A549 (cell line): ENCODE data around the gene RAB26. TPM values are rescaled to one million over a fixed set of nuclear protein-coding genes. Genes with fewer than 3 reads are reported as not detected.

ENCODE experiments used
- ATAC-seq, 2 experiments: fragments of 200-7000 bp in 1 of 2; fragments of >200 bp in 1 of 2; cut with Nextera tagmentation in 1 of 2; cut with Tn5 transposase in 1 of 2; 3 replicates each; pipeline versions ENCODE4 v1.8.0 to v1.9.1; 2018 to 2020; ENCODE audit warnings: mild to moderate bottlenecking in 1 of 2, moderate library complexity in 1 of 2
- CTCF ChIA-PET: fragments of 300-600 bp; sonication (Branson Sonifier 250); formaldehyde crosslinking; extraction: SDS; loops from one replicate; lab custom pipeline; 2021; ENCODE audit warnings: antibody characterized with exemption, inconsistent platforms; lab: Yijun Ruan, JAX
- POLR2A ChIA-PET: fragments of 350-600 bp; formaldehyde crosslinking; extraction: SDS; loops from one replicate; lab custom pipeline; 2021; ENCODE audit warnings: antibody characterized with exemption, inconsistent platforms; lab: Yijun Ruan, JAX
- DNase-seq, 2 experiments: peaks; one replicate each; pipeline versions ENCODE4 v3.0.0 to v3.0.0-alpha.2; 2011 to 2016; ENCODE audit warnings: low read depth in 1 of 2, low spot score in 1 of 2
- FAIRE-seq: peaks from 2 replicates; lab custom pipeline; 2011; peaks lifted over from hg19 to GRCh38; lab: Jason Lieb, UNC
- H3K27ac ChIP-seq, 2 experiments: fragments of >200 bp; sonication (Bioruptor Twin); formaldehyde crosslinking; 3 replicates each; pipeline ENCODE4 v1.5.1; 2016 to 2017
- H3K4me1 ChIP-seq: fragments of >200 bp; sonication (Bioruptor Twin); formaldehyde crosslinking; 3 replicates; pipeline ENCODE4 v1.6.1; 2016
- H3K4me2 ChIP-seq: fragments of >200 bp; sonication (Bioruptor Twin); formaldehyde crosslinking; 3 replicates; pipeline ENCODE4 v1.6.1; 2016
- H3K4me3 ChIP-seq: fragments of >200 bp; sonication (Bioruptor Twin); formaldehyde crosslinking; 3 replicates; pipeline ENCODE4 v1.5.1; 2016
- H3K9me3 ChIP-seq: fragments of >200 bp; sonication (Bioruptor Twin); formaldehyde crosslinking; 3 replicates; pipeline ENCODE4 v1.6.1; 2016
- CEBPB ChIP-seq, 2 experiments: fragments of >200 bp in 1 of 2; sonication (Bioruptor Twin) in 1 of 2; formaldehyde crosslinking in 1 of 2; IDR thresholded peaks; 2 replicates each; pipeline ENCODE4 v1.6.1; 2012 to 2016
- CHD2 ChIP-seq: fragments of 150-350 bp; IDR thresholded peaks from 2 replicates; pipeline ENCODE4 v1.6.1; 2014; ENCODE audit warnings: low read length; ENCODE audit not compliant: partially characterized antibody
- CHD4 ChIP-seq: fragments of 200-600 bp; sonication (generic); IDR thresholded peaks from 2 replicates; pipeline ENCODE4 v1.6.1; 2016; ENCODE audit warnings: antibody characterized with exemption, mild to moderate bottlenecking, borderline replicate concordance
- E2F6 ChIP-seq: IDR thresholded peaks from 2 replicates; pipeline ENCODE4 v1.6.1; 2012; ENCODE audit warnings: low read depth, borderline replicate concordance
- ELK1 ChIP-seq: fragments of 150-350 bp; IDR thresholded peaks from 2 replicates; pipeline ENCODE4 v1.6.1; 2014; ENCODE audit warnings: low read depth, mild to moderate bottlenecking, low read length
- EP300 ChIP-seq, 2 experiments: fragments of >200 bp; sonication (Bioruptor Twin); formaldehyde crosslinking; IDR thresholded peaks; 2 replicates in 1 of 2; 3 replicates in 1 of 2; pipeline ENCODE4 v1.6.1; 2016 to 2017
- FOXS1 ChIP-seq: fragments of 250-450 bp; sonication (Bioruptor Pico); IDR thresholded peaks from 2 replicates; pipeline ENCODE4 v1.5.0; 2020; ENCODE audit warnings: mild to moderate bottlenecking, moderate library complexity
- HES2 ChIP-seq: fragments of >200 bp; sonication (Bioruptor Twin); formaldehyde crosslinking; IDR thresholded peaks from 2 replicates; pipeline ENCODE4 v1.6.1; 2016
- HEYL ChIP-seq: fragments of 250-450 bp; sonication (Bioruptor Pico); IDR thresholded peaks from 2 replicates; pipeline ENCODE4 v1.8.0; 2021; ENCODE audit warnings: mild to moderate bottlenecking, moderate library complexity
- HOXB13 ChIP-seq: fragments of 250-450 bp; sonication (Bioruptor Pico); IDR thresholded peaks from 2 replicates; pipeline ENCODE4 v1.5.0; 2020; ENCODE audit warnings: low read depth, mild to moderate bottlenecking, moderate library complexity
- JUN ChIP-seq, 2 experiments: fragments of >200 bp; sonication (Bioruptor Twin); formaldehyde crosslinking; IDR thresholded peaks; 2 replicates in 1 of 2; 3 replicates in 1 of 2; pipeline ENCODE4 v1.6.1; 2016 to 2017
- NPAS2 ChIP-seq: fragments of 250-450 bp; sonication (Bioruptor Pico); IDR thresholded peaks from 2 replicates; pipeline ENCODE4 v1.8.0; 2022; ENCODE audit warnings: mild to moderate bottlenecking, moderate library complexity, borderline replicate concordance
- PHF8 ChIP-seq: fragments of 200-600 bp; sonication (generic); IDR thresholded peaks from 2 replicates; pipeline ENCODE4 v1.6.1; 2016; ENCODE audit warnings: low read depth, mild to moderate bottlenecking, antibody characterized with exemption, moderate library complexity, borderline replicate concordance
- POLR2A ChIP-seq: IDR thresholded peaks from 2 replicates; pipeline ENCODE4 v1.6.1; 2012; ENCODE audit warnings: mild to moderate bottlenecking, low read length
- RAD21 ChIP-seq, 2 experiments: fragments of >200 bp in 1 of 2; sonication (Bioruptor Twin) in 1 of 2; formaldehyde crosslinking in 1 of 2; IDR thresholded peaks in 1 of 2; conservative IDR thresholded peaks in 1 of 2; 2 replicates in 1 of 2; 3 replicates in 1 of 2; pipeline ENCODE4 v1.6.1; 2012 to 2018; ENCODE audit warnings: inconsistent platforms in 1 of 2
- RCOR1 ChIP-seq: fragments of 150-350 bp; IDR thresholded peaks from 2 replicates; pipeline ENCODE4 v1.6.1; 2014; ENCODE audit warnings: antibody characterized with exemption, low read length, low read depth
- RFX5 ChIP-seq: fragments of 450-650 bp; IDR thresholded peaks from 2 replicates; pipeline ENCODE4 v1.7.1; 2014; ENCODE audit warnings: antibody characterized with exemption, mild to moderate bottlenecking, moderate library complexity
- RNF2 ChIP-seq: fragments of 200-600 bp; sonication (generic); IDR thresholded peaks from 2 replicates; pipeline ENCODE4 v1.6.1; 2016; ENCODE audit warnings: low read depth, mild to moderate bottlenecking, antibody characterized with exemption, moderate library complexity, borderline replicate concordance
- TFCP2L1 ChIP-seq: fragments of 250-450 bp; sonication (Bioruptor Pico); IDR thresholded peaks from 2 replicates; pipeline ENCODE4 v1.5.0; 2021; ENCODE audit warnings: mild to moderate bottlenecking
- USF2 ChIP-seq: fragments of 450-650 bp; IDR thresholded peaks from 2 replicates; pipeline ENCODE4 v1.6.1; 2014; ENCODE audit warnings: antibody characterized with exemption
- ZC3H11A ChIP-seq: fragments of 450-650 bp; IDR thresholded peaks from 2 replicates; pipeline ENCODE4 v1.6.1; 2014; ENCODE audit warnings: antibody characterized with exemption, mild to moderate bottlenecking
- ZFP36 ChIP-seq: fragments of 450-650 bp; IDR thresholded peaks from 2 replicates; pipeline ENCODE4 v1.6.1; 2014; ENCODE audit warnings: borderline replicate concordance; ENCODE audit not compliant: partially characterized antibody
- ZSCAN20 ChIP-seq: fragments of 250-450 bp; sonication (Bioruptor Pico); IDR thresholded peaks from 2 replicates; pipeline ENCODE4 v1.8.0; 2022; ENCODE audit warnings: mild to moderate bottlenecking, moderate library complexity
- WGBS: methylation state at CpG from one replicate; pipeline ENCODE4 v1.1.6; 2017; ENCODE audit errors: missing lambda C conversion rate; 5-methylcytosine and 5-hydroxymethylcytosine counted together
- polyA plus RNA-seq, 4 experiments: library from polyadenylated mRNA; depleted of rRNA in 3 of 4; stranded (reverse); fragments of >200 nt; fragmentation: RNase III in 1 of 4; extraction: RNeasy Plus Mini Kit Qiagen cat#74134 plus additional on column Dnase treatment in 1 of 4; gene quantifications; 2 replicates in 3 of 4; 3 replicates in 1 of 4; pipeline ENCODE4 v1.2.3, GENCODE V29; 2011 to 2017

RAB26 gene
- polyA plus RNA-seq, 2 of the 4 experiments (the other 2 are of a cell fraction): 6.7 TPM

GRCh38 chr16:2172688-2173335, 24.4 kb downstream of the RAB26 start:
- H3K4me3 ChIP-seq: no peak overlapping the region
- FAIRE-seq (no peak), DNase-seq (no peak), ATAC-seq (no peak)
- TF ChIP-seq ZFP36 (no peak), HEYL (CRISPR knock-in tag) (no peak), RCOR1 (no peak), RFX5 (no peak), CHD2 (no peak), RNF2 (no peak), FOXS1 (CRISPR knock-in tag) (no peak)
- WGBS: 95% methylated on average over 28 of the region's 29 CpGs
- no peak overlapping the region for H3K4me2 ChIP-seq
- CTCF ChIA-PET: interaction anchor here (0.7 to 2.7 kb wide), 2 partner anchors 22 to 125 kb away, joined by 3 to 11 read pairs; partner anchors contain the start of genes NTHL1 and TSC2
- H3K9me3 ChIP-seq: no peaks in the 10 kb centered on the region
- H3K4me1 ChIP-seq: no peaks in the 10 kb centered on the region
- no peak overlapping the region for H3K27ac ChIP-seq
- POLR2A ChIA-PET: interaction anchor here (2.8 kb wide), 1 partner anchor 17 kb away, joined by 16 read pairs; the partner anchor contains the start of gene TRAF7

- H3K4me3 ChIP-seq: no peak overlapping the region
- H3K9me3 ChIP-seq: no peaks in the 10 kb centered on the region
- no peak overlapping the region for H3K4me2 ChIP-seq
- H3K27ac ChIP-seq: no peak overlapping the region
- ChIA-PET POLR2A (interaction anchor here (2.8 kb wide), 1 partner anchor 18 kb away, joined by 16 read pairs; the partner anchor contains the start of gene TRAF7), CTCF (interaction anchor here (0.7 to 2.7 kb wide), 2 partner anchors 22 to 126 kb away, joined by 3 to 11 read pairs; partner anchors contain the start of genes NTHL1 and TSC2)
- FAIRE-seq (no peak), DNase-seq (no peak), ATAC-seq (no peak)
- WGBS: 95% methylated on average over 14 of the region's 14 CpGs
- H3K4me1 ChIP-seq: no peaks in the 10 kb centered on the region
- TF ChIP-seq HOXB13 (CRISPR knock-in tag): no peak
- TF ChIP-seq ZSCAN20 (CRISPR knock-in tag): no peak
- no peak for TF ChIP-seq JUN (IDR thresholded peaks at IDR 0.05)
- no peak for TF ChIP-seq POLR2A
- no peak for TF ChIP-seq NPAS2 (CRISPR knock-in tag)
- no peak for TF ChIP-seq CHD4
- no peak for TF ChIP-seq ELK1
- no peak for TF ChIP-seq E2F6
- no peak for TF ChIP-seq ZC3H11A
- TF ChIP-seq RAD21 (conservative IDR thresholded peaks at IDR 0.05 in 1 of 2, IDR thresholded peaks at IDR 0.05 in 1 of 2): no peak
- no peak for TF ChIP-seq CEBPB (IDR thresholded peaks at IDR 0.05)
- TF ChIP-seq TFCP2L1 (CRISPR knock-in tag): no peak
- no peak for TF ChIP-seq EP300 (IDR thresholded peaks at IDR 0.05)
- TF ChIP-seq PHF8: no peak
- TF ChIP-seq RFX5: no peak
- TF ChIP-seq HES2: no peak
- TF ChIP-seq FOXS1 (CRISPR knock-in tag): no peak
- TF ChIP-seq CHD2: no peak
- no peak for TF ChIP-seq USF2
- no peak for TF ChIP-seq ZFP36
Measured at GRCh38 chr16:2173366-2173765, 24.9 kb downstream of the RAB26 start.
